GM21528 (cell line): ENCODE results near the gene PTPRN2.
"Not testable (repeated sequence)": the region's sequence is repeated elsewhere in the genome, so short reads cannot be mapped to it uniquely, and the experiment has no call there.

ENCODE experiments used
- ATAC-seq: cut with Tn5 transposase; IDR thresholded peaks from one replicate; pipeline ENCODE4 v1.9.1; 2021; ENCODE audit warnings: mild to moderate bottlenecking, moderate library complexity; ENCODE audit not compliant: unreplicated experiment, low FRiP score

PTPRN2 gene

GRCh38 chr7:158523165-158523856, 64.3 kb downstream of the PTPRN2 start:
- ATAC-seq, result not testable (repeated sequence)

- not testable (repeated sequence) for ATAC-seq
Observed at GRCh38 chr7:158521795-158522194, 65.8 kb downstream of the PTPRN2 start.

DNA sequence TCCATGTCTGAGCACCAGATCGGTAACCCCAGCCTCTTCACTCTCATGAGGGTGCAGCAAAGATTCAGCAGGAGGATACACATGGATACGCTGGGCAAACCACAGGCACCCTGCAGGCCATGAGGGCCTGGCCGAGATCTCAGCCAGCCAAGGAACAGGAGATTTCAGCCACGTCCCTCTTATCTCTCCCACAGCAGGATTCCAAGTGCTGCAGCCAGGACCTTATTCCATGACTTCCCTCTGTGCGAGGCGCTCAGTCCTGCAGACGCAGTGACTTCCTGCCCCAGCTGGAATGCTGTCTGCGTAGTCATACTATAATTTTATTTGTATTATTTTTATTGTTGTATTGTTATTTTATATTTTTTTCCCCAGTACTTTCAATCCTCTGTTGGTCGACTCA, 66.8 kb downstream of the PTPRN2 start:
- no peak for ATAC-seq

- ATAC-seq, result no peak
Observed at GRCh38 chr7:158519633-158520174, 67.9 kb downstream of the PTPRN2 start.

GRCh38 chr7:158518980-158519632, 68.5 kb downstream of the PTPRN2 start:
- no peak for ATAC-seq

- no peak for ATAC-seq
Observed at GRCh38 chr7:158517571-158517970, 70.1 kb downstream of the PTPRN2 start.

DNA sequence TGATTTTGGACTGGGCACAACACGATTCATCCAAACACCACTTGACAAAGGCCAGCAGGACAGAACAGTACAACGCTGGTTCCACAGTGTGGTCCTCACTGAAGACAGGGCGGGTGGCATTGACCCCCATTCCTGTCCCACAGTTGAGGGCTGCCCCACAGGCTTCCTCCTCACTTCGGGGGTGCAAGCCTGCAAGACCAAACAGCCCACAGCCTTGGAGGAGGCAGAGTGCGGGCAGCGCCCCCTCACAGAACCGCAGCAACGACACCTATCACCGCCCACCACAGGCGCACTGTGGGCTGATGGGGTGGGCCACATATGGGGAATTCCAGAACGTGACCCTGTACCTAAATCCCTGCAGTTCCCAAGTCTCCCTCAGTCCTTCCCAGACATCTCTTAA, 70.6 kb downstream of the PTPRN2 start:
- no peak for ATAC-seq

DNA sequence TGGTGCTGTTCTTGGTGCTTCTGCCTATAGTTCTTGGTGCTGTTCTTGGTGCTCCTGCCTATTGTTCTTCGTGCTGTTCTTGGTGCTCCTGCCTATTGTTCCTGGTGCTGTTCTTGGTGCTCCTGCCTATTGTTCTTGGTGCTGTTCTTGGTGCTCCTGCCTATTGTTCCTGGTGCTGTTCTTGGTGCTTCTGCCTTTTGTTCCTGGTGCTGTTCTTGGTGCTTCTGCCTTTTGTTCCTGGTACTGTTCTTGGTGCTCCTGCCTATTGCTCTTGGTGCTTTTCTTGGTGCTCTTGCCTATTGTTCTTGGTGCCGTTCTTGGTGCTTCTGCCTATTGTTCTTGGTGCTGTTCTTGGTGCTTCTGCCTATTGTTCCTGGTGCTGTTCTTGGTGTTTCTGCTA, 71.1 kb downstream of the PTPRN2 start:
- no peak for ATAC-seq

DNA sequence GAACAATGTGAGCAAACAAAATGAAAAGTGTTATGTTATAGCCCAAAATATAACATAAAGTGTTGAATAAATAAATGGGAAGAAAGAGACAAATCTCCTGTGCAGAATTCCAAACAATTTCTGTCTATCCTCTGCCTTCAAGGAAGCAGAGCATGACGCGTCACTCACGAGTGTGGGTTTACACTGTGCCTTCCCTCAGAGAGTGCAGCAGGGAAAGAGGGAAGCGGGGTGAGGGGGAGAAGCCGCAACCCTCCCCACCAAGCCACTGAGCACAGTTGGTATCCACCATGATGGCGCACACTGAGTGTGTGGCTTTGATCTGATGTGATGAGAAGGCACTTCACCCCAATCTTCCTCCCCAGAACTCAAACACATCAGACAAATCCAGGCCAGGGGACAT, 74.8 kb downstream of the PTPRN2 start:
- ATAC-seq, result no peak

DNA sequence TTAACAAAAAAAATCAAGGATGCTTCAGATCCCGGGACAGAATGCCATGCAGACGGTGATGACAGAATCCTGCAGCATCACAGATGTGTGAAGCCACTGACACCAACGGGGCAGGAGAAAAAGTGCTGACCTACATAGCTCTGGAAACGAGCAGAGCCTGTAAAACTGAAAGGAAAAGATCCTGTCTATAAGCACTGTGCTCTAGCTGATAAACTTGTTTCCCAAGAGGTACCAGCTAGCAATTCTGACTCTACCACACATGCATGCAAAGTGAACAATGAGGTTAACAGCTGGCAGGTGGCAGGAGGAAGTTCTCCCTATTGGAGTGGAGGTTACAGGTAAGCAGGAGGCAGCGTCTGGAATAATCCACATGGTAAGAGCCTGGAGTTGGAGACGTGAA, 75.6 kb downstream of the PTPRN2 start:
- no peak for ATAC-seq

GRCh38 chr7:158508802-158509385, 78.7 kb downstream of the PTPRN2 start:
- ATAC-seq, result no peak

GRCh38 chr7:158508321-158508720, 79.3 kb downstream of the PTPRN2 start:
- ATAC-seq, result not testable (repeated sequence)

- no peak for ATAC-seq
Observed at GRCh38 chr7:158507917-158508316, 79.7 kb downstream of the PTPRN2 start.

- ATAC-seq, result not testable (repeated sequence)
Observed at GRCh38 chr7:158507175-158507574, 80.4 kb downstream of the PTPRN2 start.

- no peak for ATAC-seq
Observed at GRCh38 chr7:158506626-158507025, 81.0 kb downstream of the PTPRN2 start.

DNA sequence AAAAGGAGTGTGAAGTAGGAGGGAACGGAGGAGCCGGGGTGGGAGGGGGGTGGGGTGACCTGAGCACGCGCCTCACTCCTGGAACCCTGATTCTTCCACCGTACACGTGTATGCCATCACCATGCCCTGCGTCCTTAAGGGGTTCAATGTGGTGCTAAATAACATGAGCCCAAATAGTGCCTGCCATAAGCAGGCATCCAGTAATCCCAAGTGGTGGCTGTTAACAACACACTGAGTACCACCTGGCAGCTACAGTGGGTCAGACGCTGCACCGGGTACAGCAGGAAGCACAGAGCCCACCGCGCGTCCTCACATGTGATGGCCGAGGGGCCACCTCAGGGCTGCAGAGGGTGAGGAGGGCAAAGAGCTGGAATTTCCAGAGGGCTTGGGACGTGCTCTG, 81.9 kb downstream of the PTPRN2 start:
- ATAC-seq, result no peak

- ATAC-seq, result no peak
Observed at GRCh38 chr7:158502068-158502750, 85.4 kb downstream of the PTPRN2 start.

DNA sequence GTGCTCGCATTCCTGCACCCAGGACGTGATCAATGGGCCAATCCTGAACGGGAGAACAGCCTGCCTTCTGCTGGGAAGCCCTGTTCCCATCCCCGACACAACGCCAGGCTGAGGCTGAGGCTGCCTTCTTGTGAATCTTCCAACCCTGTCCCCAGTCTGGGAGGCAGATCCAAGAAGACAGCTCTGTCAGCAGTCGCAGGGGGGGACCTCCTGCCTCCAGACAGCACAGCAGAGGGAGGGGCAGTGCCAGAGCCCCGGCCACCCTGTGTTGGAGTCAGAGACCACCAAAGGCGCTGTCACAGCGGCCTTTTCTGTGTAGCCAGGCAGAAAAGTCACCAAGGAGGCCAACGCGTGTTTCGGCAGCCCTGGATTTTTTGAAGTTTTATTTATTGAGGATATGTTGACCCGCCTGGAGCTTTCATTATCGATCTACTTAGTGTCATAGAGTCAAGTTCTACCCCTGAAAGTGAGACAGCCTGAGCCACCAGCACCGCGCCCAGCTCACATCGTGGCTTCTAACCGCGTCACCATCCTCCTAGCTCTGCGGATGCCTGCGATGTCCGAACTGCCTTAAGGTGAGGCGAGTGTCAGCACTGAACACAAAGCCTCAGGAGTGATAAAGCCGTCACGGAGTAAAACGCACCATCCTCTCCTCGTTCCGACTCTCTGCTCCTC, 86.1 kb downstream of the PTPRN2 start:
- ATAC-seq, result no peak

DNA sequence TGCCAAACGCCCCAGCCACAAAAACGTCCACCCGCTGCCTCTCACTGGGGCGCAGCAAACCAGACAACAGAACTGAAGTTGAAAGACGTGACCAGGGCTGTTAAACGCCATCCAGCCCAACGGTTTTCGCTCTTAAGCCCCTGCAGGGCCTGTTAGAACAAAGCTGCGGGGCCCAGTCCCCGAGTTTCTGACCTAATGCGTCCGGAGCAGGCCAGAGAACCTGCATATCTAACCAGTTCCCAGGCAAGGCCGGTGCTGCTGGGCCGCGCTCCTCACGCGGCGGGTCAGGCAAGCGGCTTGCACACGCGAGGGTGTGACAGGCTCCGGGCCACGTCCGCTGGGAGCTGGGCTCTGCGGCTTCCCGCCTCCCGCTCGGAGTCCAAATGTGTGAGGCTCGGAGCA, 87.0 kb downstream of the PTPRN2 start:
- ATAC-seq, result no peak

DNA sequence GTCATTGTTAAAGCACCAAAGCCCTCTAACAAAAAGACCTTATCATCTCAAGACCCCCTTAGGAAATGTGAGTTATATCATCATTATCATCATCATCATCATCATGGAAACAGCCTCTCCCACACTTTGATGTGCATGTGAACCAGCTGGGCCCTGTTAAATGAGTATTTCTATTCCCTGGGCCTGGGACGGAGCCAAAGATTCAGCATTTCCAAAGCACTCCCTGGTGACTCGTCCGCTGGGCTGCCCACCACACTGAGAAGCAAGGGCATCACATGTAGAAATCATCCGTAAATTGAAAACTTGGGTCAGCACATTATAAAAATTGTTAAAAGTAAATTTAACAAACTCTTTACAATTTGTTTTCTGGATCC, 88.6 kb downstream of the PTPRN2 start:
- no peak for ATAC-seq
